ENCODE results near the gene DGKG. TPM values are rescaled to one million over a fixed set of nuclear protein-coding genes. Genes with fewer than 3 reads are reported as not detected.

DGKG gene
- total RNA-seq, 3 donors from 2014 or later = 0.80 to 6.7 (median 0.96) TPM

- no peak overlapping the region for H3K4me3 ChIP-seq
- no peaks in the 10 kb centered on the region for H3K9me3 ChIP-seq
- no peaks in the 10 kb centered on the region for H3K36me3 ChIP-seq (ENCODE audit: low read depth)
- no peak for ATAC-seq
- no peak for TF ChIP-seq CTCF (IDR thresholded peaks at IDR 0.05)
- intact Hi-C loops (cut with DNase I, micrococcal nuclease) = no loop called here
- H3K4me1 ChIP-seq (ENCODE audit: low read depth) = no peaks in the 10 kb centered on the region
- no peak for DNase-seq
Measured at GRCh38 chr3:186374376-186374775, 12.3 kb upstream of the DGKG start.

- ATAC-seq = peak; percentile 61
- Histone ChIP-seq H3K9me3 (no peaks in the 10 kb centered on the region), H3K36me3 (ENCODE audit: low read depth) (no peaks in the 10 kb centered on the region), H3K4me1 (ENCODE audit: low read depth) (no peaks in the 10 kb centered on the region), H3K4me3 (no peak overlapping the region)
- no peak for TF ChIP-seq CTCF (IDR thresholded peaks at IDR 0.05)
- intact Hi-C loops (cut with DNase I, micrococcal nuclease) = no loop called here
- no peak for DNase-seq
Measured at GRCh38 chr3:186369217-186369616, 7.2 kb upstream of the DGKG start.

- no peaks in the 10 kb centered on the region for H3K4me1 ChIP-seq (ENCODE audit: low read depth)
- H3K36me3 ChIP-seq (ENCODE audit: low read depth) = no peaks in the 10 kb centered on the region
- intact Hi-C loops (cut with DNase I, micrococcal nuclease) = no loop called here
- ATAC-seq (no peak), DNase-seq (no peak)
- TF ChIP-seq CTCF (IDR thresholded peaks at IDR 0.05) = no peak
- no peaks in the 10 kb centered on the region for H3K9me3 ChIP-seq
- no peak overlapping the region for H3K4me3 ChIP-seq
Measured at GRCh38 chr3:186368717-186369116, 6.7 kb upstream of the DGKG start.

GRCh38 chr3:186368176-186368575, 6.1 kb upstream of the DGKG start:
- Histone ChIP-seq H3K4me3 (no peak overlapping the region), H3K36me3 (ENCODE audit: low read depth) (no peaks in the 10 kb centered on the region), H3K4me1 (ENCODE audit: low read depth) (no peaks in the 10 kb centered on the region), H3K9me3 (no peaks in the 10 kb centered on the region)
- ATAC-seq (no peak), DNase-seq (no peak)
- no peak for TF ChIP-seq CTCF (IDR thresholded peaks at IDR 0.05)
- intact Hi-C loops (cut with DNase I, micrococcal nuclease) = no loop called here

GRCh38 chr3:186367631-186368030, 5.6 kb upstream of the DGKG start:
- H3K4me3 ChIP-seq = no peak overlapping the region
- no peak for TF ChIP-seq CTCF (IDR thresholded peaks at IDR 0.05)
- no peak for DNase-seq
- H3K36me3 ChIP-seq (ENCODE audit: low read depth) = no peaks in the 10 kb centered on the region
- intact Hi-C loops (cut with DNase I, micrococcal nuclease) = no loop called here
- ATAC-seq = peak; percentile 70
- H3K4me1 ChIP-seq (ENCODE audit: low read depth) = no peaks in the 10 kb centered on the region
- H3K9me3 ChIP-seq = no peaks in the 10 kb centered on the region

- Histone ChIP-seq H3K4me3 (no peak overlapping the region), H3K4me1 (ENCODE audit: low read depth) (peaks cover 5% of the 10 kb centered on the region), H3K9me3 (no peaks in the 10 kb centered on the region), H3K36me3 (ENCODE audit: low read depth) (no peaks in the 10 kb centered on the region)
- DNase-seq (peak in 1 of 3 donors; percentile 31), ATAC-seq (no peak)
- TF ChIP-seq CTCF (IDR thresholded peaks at IDR 0.05) = no peak
- intact Hi-C loops (cut with DNase I, micrococcal nuclease) = no loop called here
Measured at GRCh38 chr3:186366206-186366605, 4.2 kb upstream of the DGKG start.
